Measurements from ENCODE around the gene NEU4.

Gene NEU4

GRCh38 chr2:241863536-241863954, 54.6 kb downstream of the NEU4 start:
- DNase-seq (ENCODE audit: low read depth in 2 of 2, low spot score in 1 of 2) = no peak

GRCh38 chr2:241864168-241864849, 55.3 kb downstream of the NEU4 start:
- DNase-seq (ENCODE audit: low read depth in 2 of 2, low spot score in 1 of 2) = no peak

GRCh38 chr2:241864850-241865213, 55.8 kb downstream of the NEU4 start:
- DNase-seq (ENCODE audit: low read depth in 2 of 2, low spot score in 1 of 2) = no peak

GRCh38 chr2:241865416-241865956, 56.5 kb downstream of the NEU4 start:
- no peak for DNase-seq (ENCODE audit: low read depth in 2 of 2, low spot score in 1 of 2)

GRCh38 chr2:241865957-241866789, 57.2 kb downstream of the NEU4 start:
- DNase-seq (ENCODE audit: low read depth in 2 of 2, low spot score in 1 of 2) = no peak

All from stimulated activated CD8-positive, alpha-beta memory T cell treated with anti-CD3 and anti-CD28 coated beads, Interleukin-4, amount 100 ng/mL, for 1 hour (primary cell).